ENCODE data around the gene FRMD4B. TPM values are rescaled to one million over a fixed set of nuclear protein-coding genes. Genes with fewer than 3 reads are reported as not detected.

The FRMD4B gene
- polyA plus RNA-seq, 2 of the 4 experiments (the other 2 are of a cell fraction) = 0.92 to 5.9 TPM

- TF ChIP-seq RNF2 (IDR thresholded peaks at IDR 0.05; ENCODE audit: borderline replicate concordance, low read depth) = no peak
- no peak for TF ChIP-seq ZC3H11A (IDR thresholded peaks at IDR 0.05)
- TF ChIP-seq ZNF302 (CRISPR knock-in tag; IDR thresholded peaks at IDR 0.05) = no peak
- TF ChIP-seq RARB (CRISPR knock-in tag; IDR thresholded peaks at IDR 0.05) = no peak
- TF ChIP-seq E2F6 (IDR thresholded peaks at IDR 0.05; ENCODE audit: borderline replicate concordance, low read depth) = no peak
- no peak for TF ChIP-seq REST (IDR thresholded peaks at IDR 0.05)
- peak; percentile 54 to 70; a peak in 3 of 5 replicates for TF ChIP-seq JUN (IDR thresholded peaks at IDR 0.05)
- no peak for TF ChIP-seq POLR2A (IDR thresholded peaks at IDR 0.05; ENCODE audit: low read length)
- TF ChIP-seq BCL3 (IDR thresholded peaks at IDR 0.05) = peak; percentile 65; the same call in 1 of the 3 replicates
- peak; percentile 47 to 72; a peak in 3 of 5 replicates for TF ChIP-seq EP300 (IDR thresholded peaks at IDR 0.05)
- TF ChIP-seq FOSB (CRISPR knock-in tag; IDR thresholded peaks at IDR 0.05) = no peak
- no peak for TF ChIP-seq MAFK (IDR thresholded peaks at IDR 0.05; ENCODE audit: partially characterized antibody)
- TF ChIP-seq CEBPB (IDR thresholded peaks at IDR 0.05) = peak; percentile 69 to 74
- TF ChIP-seq RFX5 (IDR thresholded peaks at IDR 0.05) = no peak
Measured at GRCh38 chr3:69212411-69213160, 173.3 kb downstream of the FRMD4B start (continued).

- DNase-seq (ENCODE audit: low read depth in 1 of 2, low spot score in 1 of 2) (no peak), FAIRE-seq (no peak), ATAC-seq (no peak)
- Histone ChIP-seq H3K9me3 (no peaks in the 10 kb centered on the region), H3K27ac (no peak overlapping the region), H3K4me1 (peaks cover 34% of the 10 kb centered on the region), H3K4me2 (no peak overlapping the region), H3K4me3 (no peak overlapping the region)
- POLR2A ChIA-PET = no interaction called here
- WGBS (ENCODE audit: missing lambda C conversion rate) = 87% methylated on average over 5 of the region's 5 CpGs
- CTCF ChIA-PET = interaction anchor here (0.9 to 1.2 kb wide), 3 partner anchors 11 to 96 kb away, joined by 3 to 7 read pairs (median 4); no protein-coding TSS in a partner anchor
- TF ChIP-seq HEYL (CRISPR knock-in tag; IDR thresholded peaks at IDR 0.05) = no peak
- TF ChIP-seq USF2 (IDR thresholded peaks at IDR 0.05) = no peak
- TF ChIP-seq NR3C1 (IDR thresholded peaks at IDR 0.05) = no peak
- no peak for TF ChIP-seq E2F6 (IDR thresholded peaks at IDR 0.05; ENCODE audit: borderline replicate concordance, low read depth)
- TF ChIP-seq MAZ (IDR thresholded peaks at IDR 0.05; ENCODE audit: borderline replicate concordance, low read depth, low read length) = no peak
- TF ChIP-seq EP300 (IDR thresholded peaks at IDR 0.05) = no peak
- TF ChIP-seq SMC3 (IDR thresholded peaks at IDR 0.05) = no peak
- TF ChIP-seq CTCF (IDR thresholded peaks at IDR 0.05) = no peak
- TF ChIP-seq KDM1A (IDR thresholded peaks at IDR 0.05; ENCODE audit: low read depth) = no peak
- TF ChIP-seq FOSB (CRISPR knock-in tag; IDR thresholded peaks at IDR 0.05) = no peak
Measured at GRCh38 chr3:69210068-69210730, 175.7 kb downstream of the FRMD4B start.

All from A549 (cell line).